Activated T-cell treated with anti-CD3 and anti-CD28 coated beads for 48 hours (primary cell): ENCODE measurements around the gene TUBA3D.
"Not testable (repeated sequence)": the region's sequence is repeated elsewhere in the genome, so short reads cannot be mapped to it uniquely, and the experiment has no call there.

Source experiments
- DNase-seq: peaks from one replicate; pipeline ENCODE4 v3.0.0-alpha.2; 2020; ENCODE audit warnings: low read depth

The TUBA3D gene

GRCh38 chr2:131475831-131476230 is at the start of gene TUBA3D:
Gene TUBA3D, plus strand, starts transcription at chr2:131476119. Its CDS starts 81 bp downstream, at chr2:131476200.
- DNase-seq: no peak

DNA sequence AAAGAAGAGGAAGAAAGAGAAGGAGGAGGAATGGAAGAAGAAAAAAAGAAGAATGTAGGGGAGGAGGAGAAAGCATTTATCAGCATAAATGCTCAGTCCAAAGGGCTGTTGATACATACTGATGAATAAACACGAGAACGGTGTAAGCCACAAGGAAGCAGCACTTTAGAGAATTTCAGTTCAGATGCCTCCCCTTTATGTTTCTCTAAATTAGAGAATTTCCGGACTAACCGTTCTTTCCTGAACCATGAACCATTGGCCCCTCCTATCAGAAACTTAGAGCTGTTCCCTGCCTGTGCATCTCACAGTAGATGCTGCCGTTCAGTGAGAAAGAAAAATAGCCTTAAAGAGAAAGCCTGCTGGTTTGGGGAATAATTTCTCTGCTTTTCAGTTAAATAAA is 49.2 kb upstream of the TUBA3D start:
- no peak for DNase-seq

DNA sequence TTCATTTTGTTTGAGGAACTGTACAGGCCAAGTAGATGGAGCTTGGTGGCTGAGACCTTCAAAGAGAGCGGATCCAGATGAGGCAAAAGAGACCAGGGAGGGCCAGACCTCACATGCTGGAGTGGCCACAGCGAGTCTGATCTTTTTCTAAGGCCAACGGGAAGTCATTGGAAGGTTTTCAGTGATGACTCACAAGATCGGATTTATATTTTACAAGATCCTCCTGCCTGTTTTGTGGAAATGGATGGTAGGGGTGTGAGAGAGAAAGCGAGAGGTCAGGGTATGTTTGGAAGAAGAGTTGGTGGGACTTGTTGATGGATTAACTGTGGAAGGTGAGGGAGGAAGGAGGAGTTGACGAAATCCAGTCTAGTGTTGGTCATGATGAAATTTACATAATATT is 44.6 kb upstream of the TUBA3D start:
- no peak for DNase-seq

GRCh38 chr2:131440742-131441468 is 35.0 kb upstream of the TUBA3D start:
- not testable (repeated sequence) for DNase-seq

GRCh38 chr2:131444736-131445514 is 31.0 kb upstream of the TUBA3D start:
- DNase-seq: not testable (repeated sequence)

DNA sequence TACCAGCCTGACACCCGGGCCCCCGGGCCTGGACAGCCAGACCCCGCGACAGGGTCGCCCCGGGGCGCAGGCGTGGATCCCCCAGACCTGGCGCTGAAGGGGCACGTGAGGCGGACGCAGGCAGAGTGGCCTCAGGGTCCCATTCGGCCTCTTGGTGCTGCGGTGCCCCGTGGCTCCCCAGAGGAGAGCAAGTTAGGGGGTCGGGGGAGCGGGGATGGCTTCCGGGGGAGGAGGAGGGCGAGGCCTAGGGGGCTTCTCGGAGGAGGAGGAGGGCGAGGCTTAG is 30.5 kb upstream of the TUBA3D start:
- not testable (repeated sequence) for DNase-seq

GRCh38 chr2:131445896-131446295 is 30.0 kb upstream of the TUBA3D start:
- DNase-seq: no peak

DNA sequence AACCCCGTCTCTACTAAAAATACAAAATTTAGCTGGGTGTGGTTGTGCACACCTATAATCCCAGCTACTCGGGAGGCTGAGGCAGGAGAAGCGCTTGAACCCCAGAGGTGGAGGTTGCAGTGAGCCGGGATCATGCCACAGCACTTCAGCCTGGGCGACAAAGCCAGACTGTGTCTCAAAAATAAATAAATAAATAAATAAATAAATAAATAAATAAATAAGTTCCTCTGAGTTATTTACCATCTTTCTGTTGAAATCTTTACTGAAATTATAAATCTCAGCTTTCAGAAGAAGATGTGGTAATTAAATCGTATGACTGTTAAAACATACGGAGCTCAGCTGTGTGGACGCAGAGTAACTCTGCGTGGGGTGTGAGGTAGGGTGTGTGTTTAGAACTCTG is 27.9 kb upstream of the TUBA3D start:
- not testable (repeated sequence) for DNase-seq

- DNase-seq: not testable (repeated sequence)
Measured at GRCh38 chr2:131451265-131451949, 24.5 kb upstream of the TUBA3D start.

DNA sequence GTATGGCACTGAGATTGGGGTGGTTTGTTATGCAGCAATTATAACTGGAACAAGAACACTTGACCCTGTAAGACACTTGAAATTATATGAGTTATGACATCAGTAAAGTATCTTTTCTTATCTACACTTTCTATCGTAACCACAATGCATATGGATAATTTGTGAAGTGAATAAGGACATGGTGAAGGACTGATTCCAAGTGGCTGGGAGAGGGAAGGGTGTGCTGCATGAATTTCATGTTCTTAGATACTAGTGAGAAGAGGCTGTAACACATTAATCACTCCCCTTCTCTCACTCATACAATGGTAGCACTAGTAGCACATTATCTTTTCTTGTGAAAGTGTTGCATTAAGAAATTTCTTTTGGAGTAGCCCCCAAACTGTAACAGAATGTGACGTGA is 21.0 kb upstream of the TUBA3D start:
- not testable (repeated sequence) for DNase-seq

GRCh38 chr2:131467722-131468121 is 8.2 kb upstream of the TUBA3D start:
- DNase-seq: not testable (repeated sequence)

DNA sequence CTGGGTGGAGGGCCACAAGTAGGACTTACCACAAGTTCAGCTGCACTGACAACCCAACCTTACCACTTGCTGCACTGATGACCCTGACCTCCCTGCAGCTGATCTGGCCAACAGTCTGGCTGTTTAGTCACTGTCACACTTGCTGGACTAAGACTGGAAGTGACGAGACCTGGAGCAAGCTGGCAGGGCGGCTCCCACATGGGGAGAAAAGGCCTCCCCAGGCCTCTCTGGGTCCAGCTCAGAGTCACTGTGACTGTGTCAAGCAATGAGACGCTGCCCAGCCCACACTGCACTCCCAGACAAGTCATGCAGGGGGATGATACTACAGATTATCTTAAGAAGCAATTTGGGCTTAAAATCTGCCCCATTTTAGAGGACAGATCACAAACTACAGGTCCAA is 5.0 kb upstream of the TUBA3D start:
- DNase-seq: not testable (repeated sequence)

DNA sequence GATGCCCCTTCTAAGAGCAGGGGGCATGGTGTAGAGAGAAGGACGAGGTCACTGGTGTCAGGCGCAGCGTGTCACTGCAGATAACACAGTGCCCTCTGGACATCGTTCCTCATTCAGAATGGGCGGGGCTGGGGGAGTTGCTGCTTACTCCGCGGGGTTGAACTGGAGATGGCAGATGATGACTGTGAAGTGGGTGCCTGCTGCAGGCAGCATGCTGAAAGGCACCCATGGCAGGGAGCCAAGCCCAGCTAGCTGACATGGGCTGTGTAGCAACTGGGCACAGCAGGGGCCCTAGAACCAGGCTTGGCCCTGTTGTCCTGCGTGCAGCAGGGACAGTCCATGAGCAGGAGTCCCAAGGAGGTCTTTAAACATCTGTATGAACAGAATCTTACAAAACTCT is 4.3 kb upstream of the TUBA3D start:
- not testable (repeated sequence) for DNase-seq

- DNase-seq: not testable (repeated sequence)
Measured at GRCh38 chr2:131473266-131473665, 2.7 kb upstream of the TUBA3D start.

DNA sequence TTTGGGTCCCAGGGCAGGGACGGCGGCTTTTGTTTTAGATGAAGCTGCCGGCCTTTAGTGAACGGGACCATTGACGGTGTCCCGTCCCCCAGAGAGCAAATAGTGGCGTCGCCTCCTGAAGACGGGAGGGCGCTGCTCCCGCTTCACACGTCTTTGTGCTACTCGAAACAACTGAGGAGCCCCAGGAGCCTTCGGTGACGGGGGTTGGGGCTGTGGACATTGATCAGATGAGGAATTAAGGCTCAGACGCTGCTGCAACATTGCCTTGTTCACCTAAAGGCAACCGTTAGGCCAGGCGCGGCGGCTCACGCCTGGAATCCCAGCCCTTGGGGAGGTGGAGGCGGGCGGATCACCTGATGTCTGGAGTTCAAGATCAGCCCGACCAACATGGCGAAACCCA is 444 bp downstream of the TUBA3D start:
- DNase-seq: not testable (repeated sequence)

GRCh38 chr2:131477227-131477626 is 1.3 kb downstream of the TUBA3D start:
- not testable (repeated sequence) for DNase-seq

GRCh38 chr2:131478074-131478849 is 2.3 kb downstream of the TUBA3D start:
- DNase-seq: not testable (repeated sequence)

GRCh38 chr2:131478850-131479461 is 3.0 kb downstream of the TUBA3D start:
- not testable (repeated sequence) for DNase-seq

- DNase-seq: not testable (repeated sequence)
Measured at GRCh38 chr2:131480351-131480750, 4.4 kb downstream of the TUBA3D start.

DNA sequence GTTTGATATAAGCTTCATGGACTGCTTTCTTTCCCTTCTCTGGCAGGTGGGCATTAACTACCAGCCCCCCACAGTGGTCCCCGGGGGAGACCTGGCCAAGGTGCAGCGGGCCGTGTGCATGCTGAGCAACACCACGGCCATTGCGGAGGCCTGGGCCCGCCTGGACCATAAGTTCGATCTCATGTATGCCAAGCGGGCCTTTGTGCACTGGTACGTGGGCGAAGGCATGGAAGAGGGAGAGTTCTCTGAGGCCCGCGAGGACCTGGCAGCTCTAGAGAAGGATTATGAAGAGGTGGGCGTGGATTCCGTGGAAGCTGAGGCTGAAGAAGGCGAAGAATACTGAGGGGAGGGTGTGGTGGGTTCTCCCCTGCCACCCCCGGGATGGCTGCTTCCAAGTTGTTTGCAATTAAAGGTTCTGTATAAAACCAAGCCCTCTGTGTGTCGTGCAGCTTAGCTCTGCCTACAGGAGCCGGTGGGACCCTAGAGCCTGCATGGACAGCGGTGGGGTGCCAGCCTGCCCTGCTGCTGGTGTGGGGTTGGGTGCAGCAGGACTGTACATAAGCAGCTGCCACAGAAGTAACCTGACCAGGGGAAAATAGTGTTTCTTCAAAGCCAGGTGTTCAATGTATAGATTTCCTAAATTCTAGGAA is 6.7 kb downstream of the TUBA3D start:
- not testable (repeated sequence) for DNase-seq
